ENCODE data around the gene SIKE1. TPM values are rescaled to one million over a fixed set of nuclear protein-coding genes. Genes with fewer than 3 reads are reported as not detected.

Gene SIKE1
- 29.1 and 35.1 TPM in 2 replicates for total RNA-seq

GRCh38 chr1:114780344-114781226 is at the start of gene SIKE1:
Gene SIKE1 (minus strand): TSS chr1:114780685. CDS start chr1:114780607, 78 bp downstream.

GRCh38 chr1:114757455-114758255 is 22.8 kb downstream of the SIKE1 start, which contains the start of gene CSDE1:
Gene CSDE1 (minus strand): TSS chr1:114757984. CDS start chr1:114739890, 18,094 bp downstream.

Small RNA genes within 50 kb of the gene (small RNA-seq; reads per million reads assigned to genes)
- 0.10 reads per million for gene RNY1P13 (ENCODE audit: low replicate concordance)

Other genes starting within 250 kb of the SIKE1 start
- gene BCAS2, start 199.1 kb downstream of the SIKE1 start, total RNA-seq: 43.2 and 45.1 TPM in 2 replicates
- 0.44 and 1.7 TPM in 2 replicates for gene DENND2C, start 110.6 kb downstream of the SIKE1 start, total RNA-seq
- gene AMPD1, start 85.1 kb downstream of the SIKE1 start, total RNA-seq: not detected in 2 replicates
- gene NRAS, start 63.9 kb downstream of the SIKE1 start, total RNA-seq: 58.9 and 125 TPM in 2 replicates
- 442 and 685 TPM in 2 replicates for gene CSDE1, start 22.7 kb downstream of the SIKE1 start, total RNA-seq
- gene SYCP1, start 74.2 kb upstream of the SIKE1 start, total RNA-seq: not detected in 2 replicates
- not detected in 2 replicates for gene TSHB, start 249.1 kb upstream of the SIKE1 start, total RNA-seq